HG03432 (cell line): ENCODE results near the gene AHRR.
"Not testable (repeated sequence)": the region's sequence is repeated elsewhere in the genome, so short reads cannot be mapped to it uniquely, and the experiment has no call there.

Experiments
- ATAC-seq: cut with Tn5 transposase; IDR thresholded peaks from one replicate; pipeline ENCODE4 v1.9.1; 2021; ENCODE audit warnings: mild to moderate bottlenecking, moderate library complexity; ENCODE audit not compliant: unreplicated experiment

The AHRR gene

DNA sequence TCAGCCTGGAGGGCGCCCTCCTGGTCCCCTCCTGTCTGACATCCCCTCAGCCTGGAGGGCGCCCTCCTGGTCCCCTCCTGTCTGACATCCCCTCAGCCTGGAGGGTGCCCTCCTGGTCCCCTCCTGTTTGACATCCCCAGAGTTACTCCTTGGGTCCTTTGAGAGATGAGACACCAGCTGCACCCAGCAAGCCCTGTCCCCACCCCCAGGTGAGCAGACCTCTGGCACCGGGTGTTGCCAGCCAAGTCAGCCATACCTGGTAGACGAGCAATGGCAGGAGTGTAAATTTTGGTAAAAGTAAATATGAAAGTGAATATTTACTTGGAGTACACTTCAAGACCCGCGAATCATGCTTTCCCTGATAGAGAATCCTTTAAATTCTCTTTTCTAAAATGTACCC, 146.9 kb downstream of the AHRR start:
- no peak for ATAC-seq

- ATAC-seq, result no peak
Observed at GRCh38 chr5:469752-470483, 148.4 kb downstream of the AHRR start.

DNA sequence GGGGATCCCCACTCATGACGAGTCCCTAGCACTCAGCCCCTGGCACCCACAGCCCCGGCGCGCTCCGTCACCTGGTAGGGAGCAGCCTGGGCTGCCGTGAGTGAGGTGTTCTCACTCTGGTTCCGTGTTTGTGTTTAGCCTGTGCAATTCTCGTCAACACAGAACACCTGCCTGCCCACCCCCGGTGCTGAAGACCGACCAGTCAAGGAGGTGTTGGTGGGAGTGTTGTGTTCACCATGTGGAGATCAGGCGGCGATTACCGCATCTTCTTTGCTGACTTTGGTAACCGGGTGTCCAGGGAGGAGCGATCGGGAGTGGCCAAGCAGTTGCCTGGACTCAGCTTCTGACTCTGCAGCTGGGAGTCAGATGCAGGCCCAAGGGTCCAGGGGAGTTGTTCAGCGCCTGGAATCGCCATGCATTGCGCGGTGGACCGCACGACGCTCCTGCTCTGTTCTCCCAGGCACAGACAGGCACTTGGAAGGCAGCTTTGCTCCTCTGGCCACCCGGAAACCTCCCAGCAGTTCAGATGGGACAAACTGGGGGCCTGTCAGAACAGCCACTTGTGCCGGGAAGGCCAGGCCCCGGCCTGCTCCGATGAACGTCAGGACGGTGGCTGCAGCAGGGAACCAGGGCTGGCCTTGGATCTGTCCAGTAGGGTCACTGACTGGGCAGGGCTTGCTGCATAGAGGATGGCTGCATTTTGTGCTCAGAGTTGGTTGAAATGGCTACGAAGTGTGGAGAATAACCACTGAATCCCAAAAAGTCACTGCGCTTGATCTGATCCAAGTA, 149.6 kb downstream of the AHRR start:
- ATAC-seq, result no peak

DNA sequence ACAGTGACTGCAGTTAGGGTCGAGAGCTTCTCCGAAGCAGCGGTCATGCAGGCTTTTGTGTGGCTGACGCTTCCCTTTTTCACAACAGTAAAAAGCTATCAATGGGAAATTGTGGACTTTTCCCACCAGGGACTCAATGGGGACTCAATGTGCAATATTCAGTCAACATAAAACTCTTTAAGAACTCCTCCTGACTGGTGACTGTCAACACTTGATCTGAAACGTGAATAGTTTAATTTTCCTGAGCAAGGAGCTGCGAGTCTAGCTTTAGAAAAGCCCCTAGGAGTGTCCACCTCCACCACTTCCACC, 150.2 kb downstream of the AHRR start:
- no peak for ATAC-seq

GRCh38 chr5:472076-472655, 150.7 kb downstream of the AHRR start:
- peak; percentile 13 for ATAC-seq

DNA sequence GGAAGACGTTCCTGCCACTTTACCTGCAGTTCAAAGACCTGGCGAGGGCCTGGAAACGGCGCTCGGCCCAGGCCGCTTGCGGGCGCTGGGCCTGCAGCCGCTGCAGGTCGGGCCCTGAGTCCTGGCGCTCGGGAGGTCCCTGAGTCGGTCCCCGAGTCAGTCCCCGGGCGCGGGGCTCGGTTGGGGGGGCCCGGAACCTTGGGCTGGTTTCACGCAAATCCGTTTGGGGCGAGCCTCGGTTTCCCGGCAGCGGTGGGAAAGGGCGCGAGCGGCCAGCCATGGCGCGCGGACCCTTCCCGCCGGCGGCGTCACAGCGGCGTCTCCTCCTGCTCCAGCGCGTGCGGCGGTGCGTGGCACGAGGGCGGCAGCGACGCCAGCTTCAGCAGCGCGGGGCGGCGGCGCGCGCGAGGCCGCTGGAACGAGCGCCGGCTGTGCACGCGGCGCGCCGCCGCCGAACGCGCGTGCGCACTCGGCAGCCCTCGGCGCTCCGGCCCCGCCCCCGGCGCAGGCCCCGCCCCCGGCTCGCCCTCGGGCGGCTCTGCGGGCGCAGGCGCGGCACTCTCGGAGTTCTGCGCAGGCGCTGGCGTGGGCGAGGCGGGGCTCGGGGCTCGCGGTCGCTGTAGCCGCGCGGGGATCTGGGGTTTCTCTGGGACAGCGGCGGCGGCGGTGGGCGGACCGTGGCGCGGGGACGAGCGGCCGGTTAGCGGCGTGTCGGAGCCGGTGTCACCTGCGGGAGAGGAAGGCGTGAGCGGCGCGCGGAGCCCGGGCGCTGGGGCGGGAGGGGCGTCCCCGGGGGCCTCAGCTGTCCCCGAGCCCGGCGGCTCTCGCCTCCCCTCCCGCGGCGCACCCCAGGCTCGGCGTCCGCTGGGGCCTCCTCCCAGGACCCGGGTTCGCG, 151.4 kb downstream of the AHRR start:
- peak; percentile 77 for ATAC-seq

DNA sequence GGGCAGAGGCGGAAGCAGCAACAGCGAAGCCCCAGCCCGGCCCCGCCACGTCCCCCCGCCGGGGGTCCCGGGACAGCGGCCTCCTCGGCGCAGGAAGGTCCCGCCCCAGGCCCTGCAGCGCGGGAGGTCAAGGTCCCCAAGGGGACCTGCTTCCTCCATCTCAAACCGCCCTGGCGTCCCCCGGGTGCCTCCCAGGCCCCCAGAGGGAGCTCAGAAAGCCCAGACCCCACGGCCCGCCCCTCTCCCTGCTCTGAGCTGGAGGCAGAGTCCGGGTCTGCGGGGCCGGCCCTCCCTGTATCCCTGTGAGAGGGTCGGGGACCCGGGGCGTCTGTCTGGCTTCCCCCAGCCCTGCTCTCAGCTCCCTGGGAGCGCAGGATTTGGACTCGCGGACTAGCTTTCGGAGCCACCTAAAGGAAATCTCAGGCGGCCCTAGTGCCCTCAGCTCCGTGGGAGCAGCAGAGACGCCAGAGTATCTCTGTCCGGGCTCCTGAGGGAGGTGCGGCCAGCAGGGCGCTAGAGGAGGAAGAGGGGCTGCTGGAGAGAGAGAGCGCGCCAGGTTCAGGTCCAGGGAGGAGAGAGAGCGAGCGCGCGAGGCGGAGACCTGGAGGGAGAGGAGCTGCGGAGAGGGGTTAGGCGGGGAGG, 152.2 kb downstream of the AHRR start:
- ATAC-seq, result peak; percentile 21

DNA sequence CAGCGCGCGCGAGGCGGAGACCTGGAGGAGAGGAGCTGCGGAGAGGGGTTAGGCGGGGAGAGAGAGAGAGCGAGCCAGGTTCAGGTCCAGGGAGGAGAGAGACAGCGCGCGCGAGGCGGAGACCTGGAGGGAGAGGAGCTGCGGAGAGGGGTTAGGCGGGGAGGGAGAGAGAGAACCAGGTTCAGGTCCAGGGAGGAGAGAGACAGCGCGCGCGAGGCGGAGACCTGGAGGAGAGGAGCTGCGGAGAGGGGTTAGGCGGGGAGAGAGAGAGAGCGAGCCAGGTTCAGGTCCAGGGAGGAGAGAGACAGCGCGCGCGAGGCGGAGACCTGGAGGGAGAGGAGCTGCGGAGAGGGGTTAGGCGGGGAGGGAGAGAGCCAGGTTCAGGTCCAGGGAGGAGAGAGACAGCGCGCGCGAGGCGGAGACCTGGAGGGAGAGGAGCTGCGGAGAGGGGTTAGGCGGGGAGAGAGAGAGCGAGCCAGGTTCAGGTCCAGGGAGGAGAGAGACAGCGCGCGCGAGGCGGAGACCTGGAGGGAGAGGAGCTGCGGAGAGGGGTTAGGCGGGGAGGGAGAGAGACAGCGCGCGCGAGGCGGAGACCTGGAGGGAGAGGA, 152.8 kb downstream of the AHRR start:
- ATAC-seq, result not testable (repeated sequence)

DNA sequence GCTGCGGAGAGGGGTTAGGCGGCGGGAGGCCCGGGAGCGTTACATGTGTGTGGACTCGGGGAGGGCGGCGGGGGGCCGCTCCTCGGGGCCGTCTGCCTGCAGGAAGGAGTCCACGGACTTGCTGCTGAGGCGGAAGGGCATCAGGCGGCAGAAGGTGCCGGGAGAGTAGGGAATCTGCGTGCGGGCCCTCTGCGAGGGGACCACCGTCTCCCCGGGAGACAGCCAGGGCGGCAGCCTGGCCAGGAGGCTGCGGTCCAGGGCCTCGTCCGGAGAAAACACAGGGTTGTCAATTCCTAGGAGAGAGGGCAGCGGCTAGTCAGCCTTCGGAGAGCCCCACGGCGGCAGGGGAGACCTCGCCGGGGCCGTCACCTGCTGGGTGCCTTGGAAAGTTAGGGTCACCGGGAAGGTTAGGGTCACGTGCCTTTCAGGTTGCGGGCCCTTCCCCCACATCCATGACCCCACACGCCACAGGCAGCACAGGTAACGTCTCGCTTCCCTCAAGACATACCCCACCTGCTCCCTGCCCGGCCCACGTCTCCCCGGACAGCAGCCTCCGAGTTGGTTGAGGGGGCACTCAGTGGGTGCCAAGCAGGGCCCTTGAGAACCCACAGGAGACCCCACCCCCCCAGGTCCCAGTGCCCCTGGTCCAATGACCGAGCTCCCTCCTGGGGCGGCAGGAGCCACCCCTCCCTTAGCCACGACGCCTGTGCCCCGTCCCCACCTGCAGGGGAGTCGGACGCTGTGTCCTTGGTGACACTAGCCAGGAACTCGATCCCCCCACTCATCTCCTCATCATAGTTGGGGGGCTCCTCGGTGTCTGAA, 153.5 kb downstream of the AHRR start:
- no peak for ATAC-seq

DNA sequence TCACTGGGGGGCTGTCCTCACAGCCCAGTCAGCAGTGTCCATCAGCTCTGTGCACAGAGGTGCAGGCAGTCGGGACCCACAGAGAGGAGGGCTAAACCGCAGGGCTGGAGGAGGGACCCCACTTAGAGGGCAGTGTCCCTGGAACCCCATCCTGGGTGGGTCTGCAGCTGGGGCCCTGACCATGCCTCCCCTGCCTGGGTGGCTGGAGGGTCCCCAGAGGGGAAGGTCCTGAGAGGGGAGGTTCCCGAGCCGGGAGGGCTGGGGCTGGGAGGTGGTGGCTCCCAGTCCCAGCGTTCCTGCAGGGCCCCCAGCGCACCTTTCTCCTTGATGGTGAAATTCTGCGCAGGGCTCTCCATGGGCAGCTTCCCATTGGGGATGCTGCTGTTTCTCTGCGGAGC, 154.2 kb downstream of the AHRR start:
- ATAC-seq, result no peak

GRCh38 chr5:476102-476813, 154.7 kb downstream of the AHRR start:
- no peak for ATAC-seq

- ATAC-seq, result no peak
Observed at GRCh38 chr5:476814-477175, 155.3 kb downstream of the AHRR start.

- ATAC-seq, result no peak
Observed at GRCh38 chr5:477247-477646, 155.7 kb downstream of the AHRR start.

- ATAC-seq, result no peak
Observed at GRCh38 chr5:477871-478270, 156.4 kb downstream of the AHRR start.

- no peak for ATAC-seq
Observed at GRCh38 chr5:478369-478981, 157.0 kb downstream of the AHRR start.

GRCh38 chr5:478982-479535, 157.5 kb downstream of the AHRR start:
- ATAC-seq, result no peak

DNA sequence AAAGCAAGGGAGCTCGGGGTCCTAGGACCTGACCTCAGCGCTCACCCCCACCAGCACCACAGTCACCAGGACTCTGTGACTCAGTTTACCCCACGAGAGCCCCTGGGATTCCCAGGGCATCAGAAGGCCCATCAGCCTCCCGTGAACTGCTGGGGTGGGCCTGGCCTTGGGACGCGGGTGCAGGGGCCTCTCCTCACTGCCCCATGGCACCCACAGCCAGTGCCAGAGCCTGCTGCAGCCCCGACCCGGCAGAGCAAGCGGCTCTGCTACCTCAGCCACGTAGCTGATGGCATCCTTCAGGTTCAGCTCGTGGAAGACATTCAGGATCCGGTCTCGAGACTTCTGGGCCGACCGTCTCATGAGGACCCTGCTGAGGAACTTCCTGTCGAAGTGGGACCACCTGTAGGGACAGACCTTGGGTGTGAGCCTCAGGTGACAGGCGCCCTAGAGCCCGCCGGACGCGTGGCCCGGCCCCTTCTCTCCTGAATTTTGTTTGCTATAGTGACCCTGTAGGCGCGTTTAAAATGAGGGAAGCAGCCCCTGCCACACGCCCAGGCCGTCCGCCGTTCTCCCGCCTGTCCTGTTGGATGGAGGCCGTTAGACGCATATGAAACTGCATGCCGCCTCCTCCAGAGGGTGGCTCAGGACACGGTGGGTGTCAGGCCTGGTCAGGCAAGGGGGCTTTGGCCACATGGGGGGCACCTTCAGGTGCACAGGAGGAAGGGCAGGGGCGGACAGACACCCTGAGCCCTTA, 158.2 kb downstream of the AHRR start:
- ATAC-seq, result no peak
